Caco-2 (cell line): Measurements from ENCODE around the gene ABHD12. TPM values are rescaled to one million over a fixed set of nuclear protein-coding genes. Genes with fewer than 3 reads are reported as not detected.

Source experiments
- BruUV-seq: library from RNA; stranded (reverse); fragments of 400-500 nt; replicated peaks from 2 replicates; lab custom pipeline; 2021; lab: Mats Ljungman, UMichigan
- CTCF ChIA-PET: fragments of 300-600 bp; sonication (Branson Sonifier 250); formaldehyde crosslinking; loops from one replicate; lab custom pipeline; 2022; ENCODE audit warnings: antibody characterized with exemption; lab: Charles Lee
- POLR2A ChIA-PET: fragments of 300-600 bp; sonication (Branson Sonifier 250); formaldehyde crosslinking; loops from one replicate; lab custom pipeline; 2022; ENCODE audit warnings: antibody characterized with exemption; lab: Charles Lee
- DNase-seq, 2 experiments: peaks; one replicate each; pipeline versions ENCODE4 v3.0.0 to v3.0.0-alpha.2; 2020 to 2022
- H3K27me3 ChIP-seq: replicated peaks from 2 replicates; pipeline ENCODE4 v1.6.0; 2011; ENCODE audit warnings: low read length; ENCODE audit not compliant: control insufficient read depth, insufficient read depth
- H3K36me3 ChIP-seq: 2 replicates; pipeline ENCODE4 v1.5.1; 2011; ENCODE audit warnings: low read length; ENCODE audit not compliant: control insufficient read depth, insufficient read depth
- H3K4me1 ChIP-seq: fragments of 250-450 bp; sonication (Bioruptor Pico); 2 replicates; pipeline ENCODE4 v1.5.1; 2020; ENCODE audit warnings: mild to moderate bottlenecking
- H3K4me3 ChIP-seq: 2 replicates; pipeline ENCODE4 v1.5.1; 2011; ENCODE audit warnings: low read depth, mild to moderate bottlenecking, control low read depth, low read length
- H3K9me3 ChIP-seq: fragments of 250-450 bp; sonication (Bioruptor Pico); 2 replicates; pipeline ENCODE4 v1.5.1; 2020; ENCODE audit warnings: mild to moderate bottlenecking, moderate library complexity
- H3K27ac Mint-ChIP-seq: one replicate; pipeline ENCODE4 v1.8.0; 2022; ENCODE audit warnings: mixed read lengths; ENCODE audit not compliant: unreplicated experiment
- H3K27me3 Mint-ChIP-seq: one replicate; pipeline ENCODE4 v1.8.0; 2022; ENCODE audit warnings: mixed read lengths; ENCODE audit not compliant: insufficient read depth, unreplicated experiment
- H3K36me3 Mint-ChIP-seq: one replicate; pipeline ENCODE4 v1.8.0; 2022; ENCODE audit warnings: mild to moderate bottlenecking, mixed read lengths; ENCODE audit not compliant: insufficient read depth, unreplicated experiment
- H3K4me1 Mint-ChIP-seq: one replicate; pipeline ENCODE4 v1.8.0; 2022; ENCODE audit warnings: low read depth, mixed read lengths; ENCODE audit not compliant: unreplicated experiment
- H3K4me3 Mint-ChIP-seq: one replicate; pipeline ENCODE4 v1.8.0; 2022; ENCODE audit warnings: mild to moderate bottlenecking, moderate library complexity, mixed read lengths; ENCODE audit not compliant: unreplicated experiment
- H3K9me3 Mint-ChIP-seq: one replicate; pipeline ENCODE4 v1.8.0; 2022; ENCODE audit warnings: mixed read lengths; ENCODE audit not compliant: unreplicated experiment
- CTCF ChIP-seq, 2 experiments: fragments of 200-600 bp in 1 of 2; IDR thresholded peaks; 1 replicate in 1 of 2; 2 replicates in 1 of 2; pipeline versions ENCODE4 v1.5.1 to v1.8.0; 2011 to 2022; ENCODE audit warnings: antibody characterized with exemption in 1 of 2, control low read depth in 1 of 2, inconsistent platforms in 1 of 2, low read depth in 1 of 2, low read length in 1 of 2, mild to moderate bottlenecking in 1 of 2, moderate library complexity in 1 of 2; ENCODE audit not compliant: insufficient read depth in 1 of 2, severe bottlenecking in 1 of 2, unreplicated experiment in 1 of 2
- intact Hi-C: fragments of 100-400 bp; cut with micrococcal nuclease; formaldehyde crosslinking; loops from one replicate; pipeline ENCODE4 v1.10.0; 2022; ENCODE audit not compliant: unreplicated experiment
- total RNA-seq: library from RNA; stranded (reverse); gene quantifications from 2 replicates; pipeline ENCODE4 v1.2.3, GENCODE V29; 2022

The ABHD12 gene
- total RNA-seq, 1 experiment from 2014 or later = 104 TPM

DNA sequence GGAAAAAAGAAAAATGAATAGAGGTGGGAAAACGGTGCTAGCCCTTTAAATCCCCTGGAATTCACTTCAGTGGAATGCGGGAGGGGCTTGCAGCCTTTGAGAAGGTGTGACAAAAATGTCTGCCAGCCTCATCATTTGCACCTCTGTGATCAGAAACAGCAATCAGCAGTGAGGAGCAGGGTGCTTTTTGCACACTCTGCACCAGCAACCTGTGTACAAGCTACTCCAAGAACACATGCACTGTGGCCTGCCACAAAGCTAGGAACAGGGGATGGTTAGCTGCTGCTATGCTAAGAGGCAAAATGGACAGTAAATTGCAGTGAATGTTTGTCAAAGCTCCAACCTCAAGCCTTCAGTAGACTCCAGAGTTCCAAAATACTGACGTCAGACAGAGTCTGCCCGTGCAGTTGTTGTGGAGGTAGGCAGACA lies 46.5 kb upstream of the ABHD12 start:
- Histone ChIP-seq H3K36me3 (no peaks in the 10 kb centered on the region; the same call in 1 of the 2 replicates), H3K9me3 (no peaks in the 10 kb centered on the region), H3K27me3 (no peaks in the 10 kb centered on the region), H3K4me3 (no peak overlapping the region), H3K4me1 (peaks cover 11% of the 10 kb centered on the region)
- Mint-ChIP-seq H3K4me1 (peaks cover 14% of the 10 kb centered on the region), H3K27ac (peak overlapping the region; percentile 71), H3K27me3 (no peaks in the 10 kb centered on the region), H3K36me3 (peaks cover 65% of the 10 kb centered on the region), H3K9me3 (no peaks in the 10 kb centered on the region), H3K4me3 (peak overlapping the region; percentile 60)
- no peak for TF ChIP-seq CTCF (IDR thresholded peaks at IDR 0.05; ENCODE audit: insufficient read depth in 1 of 2, low read depth in 1 of 2, low read length in 1 of 2, severe bottlenecking in 1 of 2, unreplicated experiment in 1 of 2)
- intact Hi-C loops = loop anchor here (10.0 kb wide), 1 partner anchor 138 kb away; no protein-coding TSS in a partner anchor
- no TSS peak for BruUV-seq
- peak; percentile 60 to 62 for DNase-seq
- ChIA-PET CTCF (no interaction called here), POLR2A (no interaction called here)

- ChIA-PET POLR2A (no interaction called here), CTCF (no interaction called here)
- no peaks in the 10 kb centered on the region for H3K9me3 Mint-ChIP-seq
Observed at GRCh38 chr20:25424536-25424935, 33.9 kb upstream of the ABHD12 start.

GRCh38 chr20:25422032-25422431 lies 31.4 kb upstream of the ABHD12 start:
- TF ChIP-seq CTCF (IDR thresholded peaks at IDR 0.05; ENCODE audit: insufficient read depth in 1 of 2, low read depth in 1 of 2, low read length in 1 of 2, severe bottlenecking in 1 of 2, unreplicated experiment in 1 of 2) = no peak
- Histone ChIP-seq H3K4me1 (no peaks in the 10 kb centered on the region), H3K9me3 (no peaks in the 10 kb centered on the region), H3K4me3 (no peak overlapping the region), H3K36me3 (peaks cover 3% of the 10 kb centered on the region; the same call in 1 of the 2 replicates), H3K27me3 (no peaks in the 10 kb centered on the region)
- Mint-ChIP-seq H3K4me3 (no peak overlapping the region), H3K9me3 (no peaks in the 10 kb centered on the region), H3K27ac (no peak overlapping the region), H3K4me1 (no peaks in the 10 kb centered on the region), H3K27me3 (no peaks in the 10 kb centered on the region), H3K36me3 (peaks cover 65% of the 10 kb centered on the region)
- ChIA-PET CTCF (no interaction called here), POLR2A (no interaction called here)
- no TSS peak for BruUV-seq
- DNase-seq = no peak
- intact Hi-C loops = no loop called here

More at GRCh38 chr20:25424536-25424935, 33.9 kb upstream of the ABHD12 start:
- Mint-ChIP-seq H3K4me3 (no peak overlapping the region), H3K4me1 (no peaks in the 10 kb centered on the region), H3K36me3 (peaks cover 67% of the 10 kb centered on the region), H3K27ac (no peak overlapping the region), H3K27me3 (no peaks in the 10 kb centered on the region)
- no peak for TF ChIP-seq CTCF (IDR thresholded peaks at IDR 0.05; ENCODE audit: insufficient read depth in 1 of 2, low read depth in 1 of 2, low read length in 1 of 2, severe bottlenecking in 1 of 2, unreplicated experiment in 1 of 2)
- H3K4me3 ChIP-seq = no peak overlapping the region
- H3K36me3 ChIP-seq = no peaks in the 10 kb centered on the region
- BruUV-seq = no TSS peak
- no peaks in the 10 kb centered on the region for H3K4me1 ChIP-seq
- 0 out of 2 replicates have a peak, but pooled peaks cover 5% of the 10 kb centered on the region for H3K9me3 ChIP-seq
- intact Hi-C loops = no loop called here
- no peak for DNase-seq
- no peaks in the 10 kb centered on the region for H3K27me3 ChIP-seq
